Eye (tissue), 1 donor: ENCODE data around the gene COLEC11.

Source experiments
- DNase-seq: peaks from one replicate; pipeline ENCODE4 v3.0.0-alpha.2; 2015

The COLEC11 gene

GRCh38 chr2:3585261-3586109, 9.4 kb upstream of the COLEC11 start:
- DNase-seq, result peak; percentile 43

DNA sequence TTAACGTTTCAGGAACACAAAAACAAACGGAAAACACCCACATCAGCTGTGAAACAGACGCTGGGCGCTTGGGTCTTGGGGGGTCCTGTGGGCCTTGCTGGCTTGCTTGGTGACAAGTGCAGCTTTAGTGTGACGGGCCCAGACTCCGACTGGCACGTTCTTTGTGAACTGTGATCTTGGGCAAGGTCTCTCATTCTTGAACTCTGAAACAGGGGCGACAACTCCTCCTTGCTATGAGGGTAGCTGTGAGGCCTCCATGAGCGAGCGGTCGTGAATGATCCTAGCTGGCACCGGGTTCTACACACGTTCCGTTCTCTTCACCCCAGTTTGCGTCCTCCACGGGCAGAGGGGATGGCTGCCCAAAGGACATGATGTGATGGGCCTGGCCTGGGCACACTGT, 8.7 kb upstream of the COLEC11 start:
- no peak for DNase-seq

DNA sequence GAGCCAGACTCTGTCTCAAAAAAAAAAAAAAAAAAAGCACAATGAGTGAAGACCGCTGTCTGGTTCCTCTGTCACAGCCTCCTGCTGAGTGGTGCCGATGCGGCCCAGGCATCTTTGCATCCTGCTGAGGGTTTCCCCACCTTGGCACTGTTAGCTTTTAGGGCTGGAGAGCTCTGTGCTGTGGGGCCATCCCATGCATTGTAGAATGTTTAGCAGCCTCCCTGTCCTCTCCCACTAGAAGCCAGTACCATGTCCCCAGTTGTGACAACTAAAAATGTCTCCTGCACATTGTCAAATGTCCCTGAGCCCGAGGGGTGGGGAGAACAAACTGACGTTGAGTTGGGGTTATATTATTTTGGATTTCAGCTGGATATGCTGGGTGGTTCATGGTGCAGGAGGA, 7.9 kb upstream of the COLEC11 start:
- no peak for DNase-seq

- no peak for DNase-seq
These were observed 7.5 kb upstream of the COLEC11 start for GRCh38 chr2:3587432-3587831.

GRCh38 chr2:3588084-3588483, 6.8 kb upstream of the COLEC11 start:
- no peak for DNase-seq

- no peak for DNase-seq
These were observed 5.8 kb upstream of the COLEC11 start for GRCh38 chr2:3589086-3589485.

DNA sequence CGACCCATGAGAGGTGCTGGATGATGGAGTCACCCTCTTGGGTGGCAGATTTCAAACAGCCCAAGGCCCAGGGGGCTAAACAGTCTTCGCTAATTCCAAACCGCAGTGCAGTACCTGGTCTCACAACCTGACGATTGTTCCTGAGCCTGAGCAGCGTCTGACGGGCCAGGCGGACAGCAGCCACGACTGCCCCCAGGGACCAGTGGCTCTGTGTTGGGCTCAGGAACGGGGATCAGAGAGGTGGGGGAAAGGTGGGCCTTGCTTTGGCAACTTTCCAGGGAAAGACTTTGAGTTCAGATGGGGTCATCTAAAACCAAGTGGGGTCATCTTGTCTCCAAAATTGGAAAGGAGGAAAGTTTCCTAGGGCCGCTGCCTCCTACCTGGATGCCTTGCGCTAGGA, 492 bp downstream of the COLEC11 start:
- DNase-seq, result no peak

- no peak for DNase-seq
These were observed 1.1 kb downstream of the COLEC11 start for GRCh38 chr2:3595985-3596384.

- no peak for DNase-seq
These were observed 2.0 kb downstream of the COLEC11 start for GRCh38 chr2:3596901-3597417.

- DNase-seq, result no peak
These were observed 2.7 kb downstream of the COLEC11 start for GRCh38 chr2:3597567-3597966.

- no peak for DNase-seq
These were observed 3.4 kb downstream of the COLEC11 start for GRCh38 chr2:3598197-3598910.

DNA sequence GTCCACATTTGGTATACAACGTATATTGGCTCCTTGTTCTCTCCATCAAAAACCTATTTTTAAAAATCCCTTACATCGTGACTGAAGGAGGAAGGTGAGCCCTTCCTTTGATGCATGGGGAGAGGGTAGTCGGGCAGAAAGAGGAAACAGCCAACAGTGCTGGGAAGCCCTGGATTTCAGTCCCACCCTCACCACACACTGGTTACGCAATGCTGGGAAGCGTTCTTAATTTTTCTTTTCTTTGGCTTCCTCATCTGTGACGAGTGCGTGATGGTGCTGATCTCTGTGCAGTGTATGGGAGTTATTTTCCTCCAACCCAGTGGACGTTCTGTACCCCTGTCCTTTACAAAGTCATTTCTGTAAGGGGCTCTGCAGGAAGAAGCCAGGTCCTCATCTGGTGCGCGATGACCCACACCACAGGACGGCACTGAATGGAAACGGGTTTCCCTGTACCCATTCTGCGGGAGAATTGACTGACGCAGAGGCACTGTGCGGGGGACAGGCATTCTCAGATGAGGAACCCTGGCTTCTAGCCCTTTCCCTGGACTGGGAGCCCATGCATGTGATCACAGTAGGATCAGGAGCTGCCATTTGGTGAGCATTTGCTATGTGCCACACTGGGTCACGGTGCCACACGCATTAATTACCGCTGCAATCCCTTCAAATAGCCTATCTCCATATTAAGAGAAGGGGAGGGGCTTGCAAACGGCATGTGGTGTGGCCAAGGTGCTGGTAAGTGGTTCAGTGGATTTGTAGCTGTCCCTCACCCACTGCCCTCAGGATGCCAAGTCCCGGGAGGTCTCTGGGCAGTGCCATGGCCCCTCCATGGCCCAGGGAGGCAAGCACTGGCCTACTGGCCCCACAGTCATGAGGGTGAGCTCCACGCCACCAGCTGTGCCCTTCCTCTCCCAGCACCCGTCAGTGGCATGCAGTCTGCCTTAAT, 4.3 kb downstream of the COLEC11 start:
- no peak for DNase-seq

DNA sequence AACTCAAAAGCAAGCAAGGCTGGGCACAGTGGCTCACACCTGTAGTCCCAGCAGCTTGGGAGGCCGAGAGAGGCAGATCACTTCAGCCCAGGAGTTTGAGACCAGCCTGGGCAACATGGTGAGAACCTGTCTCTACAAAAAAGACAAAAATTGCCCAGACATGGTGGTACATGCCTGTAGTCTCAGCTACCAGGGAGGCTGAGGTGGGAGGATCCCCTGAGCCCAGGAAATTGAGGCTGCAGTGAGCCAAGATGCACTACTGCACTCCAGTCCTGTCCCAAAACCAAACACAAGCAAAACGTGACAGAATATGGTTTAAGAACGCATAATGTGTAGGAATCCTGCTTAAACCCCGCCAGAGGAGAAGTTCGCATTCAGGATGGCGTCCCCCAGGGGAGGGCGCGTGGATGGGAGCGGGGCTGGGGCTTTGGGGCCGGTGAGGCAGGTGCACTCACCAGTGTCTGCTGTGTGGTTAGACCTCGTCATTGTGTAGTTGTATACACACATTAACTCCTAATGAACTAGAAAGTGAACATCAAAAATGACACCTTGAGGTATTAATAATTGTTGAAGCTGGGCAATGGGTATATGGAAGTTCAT, 5.4 kb downstream of the COLEC11 start:
- DNase-seq, result no peak

GRCh38 chr2:3601561-3602271, 6.8 kb downstream of the COLEC11 start:
- DNase-seq, result no peak

DNA sequence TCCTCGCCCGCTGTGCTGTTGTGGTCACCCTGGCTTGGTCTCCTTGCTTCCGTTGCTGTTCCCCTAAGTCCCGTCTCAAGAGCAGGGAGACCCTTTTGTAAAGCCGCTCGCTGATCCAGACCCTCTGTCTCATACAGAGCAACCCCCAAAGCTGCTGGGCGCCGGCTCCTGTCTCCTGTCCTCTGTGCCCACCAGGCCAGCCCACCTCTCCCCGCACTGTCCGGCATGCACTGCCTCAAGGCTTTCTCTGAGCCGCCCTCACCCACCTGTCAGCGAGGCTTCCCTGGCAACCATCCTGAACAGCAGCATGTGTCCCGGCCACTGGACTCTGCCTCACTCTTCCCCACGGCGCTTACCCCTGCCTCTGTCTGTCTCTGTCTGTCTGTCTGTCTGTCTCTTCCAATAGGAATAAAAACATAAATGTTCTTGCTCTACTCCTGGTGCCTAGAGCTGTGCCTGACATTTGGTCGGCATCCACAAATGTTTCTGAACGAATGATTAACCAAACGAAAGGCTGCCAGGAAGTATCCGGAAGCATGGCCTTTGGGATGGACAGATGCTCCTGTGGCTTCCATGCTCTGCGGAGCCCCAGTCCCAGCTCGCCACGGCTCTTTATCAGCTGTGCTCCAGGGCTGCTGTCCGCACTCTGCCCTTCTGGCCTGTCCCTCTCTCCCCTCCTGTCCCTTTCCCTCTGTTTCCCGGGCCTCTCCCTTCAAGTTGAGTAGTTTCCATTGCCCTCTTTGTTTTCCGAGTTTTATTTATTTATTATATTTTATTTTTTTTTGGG, 7.8 kb downstream of the COLEC11 start:
- DNase-seq, result no peak

GRCh38 chr2:3603536-3604206, 8.8 kb downstream of the COLEC11 start:
- DNase-seq, result no peak

DNA sequence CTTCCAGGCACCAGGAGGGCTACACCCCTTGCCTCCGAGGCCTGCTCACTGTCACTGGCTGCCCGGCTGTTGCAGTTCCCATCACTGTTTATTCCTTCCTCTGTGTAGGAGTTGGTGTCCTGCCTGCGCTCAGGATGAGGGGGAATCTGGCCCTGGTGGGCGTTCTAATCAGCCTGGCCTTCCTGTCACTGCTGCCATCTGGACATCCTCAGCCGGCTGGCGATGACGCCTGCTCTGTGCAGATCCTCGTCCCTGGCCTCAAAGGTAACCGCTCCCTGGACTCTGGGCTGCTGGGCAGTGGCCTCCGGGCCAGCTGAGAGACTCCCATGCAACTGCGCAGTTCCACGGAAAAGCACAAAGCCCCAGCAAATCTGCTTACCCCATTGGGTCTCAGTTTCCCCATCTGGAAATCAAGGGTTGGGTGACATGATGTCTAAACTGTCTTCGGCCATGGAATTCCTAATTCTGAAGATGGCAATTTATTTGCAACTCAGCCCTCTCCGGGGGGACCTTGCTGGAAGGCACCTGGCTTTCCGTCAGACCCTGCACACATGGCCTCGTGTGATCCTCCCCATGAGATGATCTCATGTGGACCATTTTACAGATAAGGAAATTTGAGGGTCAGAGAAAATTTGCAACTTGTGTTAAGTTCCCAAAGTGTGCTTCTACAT, 9.4 kb downstream of the COLEC11 start:
- no peak for DNase-seq

GRCh38 chr2:3604991-3605961, 10.4 kb downstream of the COLEC11 start:
- DNase-seq, result no peak

GRCh38 chr2:3606028-3606369, 11.1 kb downstream of the COLEC11 start:
- DNase-seq, result no peak
